AG04450 (cell line): ENCODE measurements around the gene RUFY1. TPM values are rescaled to one million over a fixed set of nuclear protein-coding genes. Genes with fewer than 3 reads are reported as not detected.

Experiments used
- CTCF ChIA-PET: fragments of 300-600, 350-600 bp; formaldehyde crosslinking; extraction: SDS; loops from one replicate; lab custom pipeline; 2022; ENCODE audit warnings: antibody characterized with exemption, inconsistent platforms; lab: Charles Lee
- POLR2A ChIA-PET: fragments of 350-600 bp; formaldehyde crosslinking; extraction: SDS; loops from one replicate; lab custom pipeline; 2021; ENCODE audit warnings: antibody characterized with exemption, inconsistent platforms; lab: Yijun Ruan, JAX
- DNase-seq: peaks from one replicate; pipeline ENCODE4 v3.0.0-alpha.2; 2011; ENCODE audit warnings: low read depth, low spot score
- H3K27ac ChIP-seq: one replicate; pipeline ENCODE4 v1.5.1; 2012; ENCODE audit warnings: low read depth, low read length, control low read depth
- H3K27me3 ChIP-seq: one replicate; pipeline ENCODE4 v1.6.0; 2012; ENCODE audit warnings: low read length; ENCODE audit not compliant: control insufficient read depth, insufficient read depth
- H3K4me3 ChIP-seq: 2 replicates; pipeline ENCODE4 v1.5.1; 2011; ENCODE audit warnings: mild to moderate bottlenecking, low read depth, low read length, control low read depth
- H3K9me3 ChIP-seq: 2 replicates; pipeline ENCODE4 v1.5.1; 2012; ENCODE audit warnings: low read length; ENCODE audit not compliant: control insufficient read depth, insufficient read depth
- polyA plus RNA-seq: library from polyadenylated mRNA; depleted of rRNA; stranded (reverse); fragments of >200 nt; gene quantifications from 2 replicates; pipeline ENCODE4 v1.2.3, GENCODE V29; 2011
- TF ChIP-seq, protein P1 (sequence below): IDR thresholded peaks from 2 replicates; pipeline ENCODE4 v1.5.1; 2011; ENCODE audit warnings: low read depth, low read length, control low read depth, inconsistent platforms

RUFY1 gene
- polyA plus RNA-seq, 1 experiment = 31.1 TPM

DNA sequence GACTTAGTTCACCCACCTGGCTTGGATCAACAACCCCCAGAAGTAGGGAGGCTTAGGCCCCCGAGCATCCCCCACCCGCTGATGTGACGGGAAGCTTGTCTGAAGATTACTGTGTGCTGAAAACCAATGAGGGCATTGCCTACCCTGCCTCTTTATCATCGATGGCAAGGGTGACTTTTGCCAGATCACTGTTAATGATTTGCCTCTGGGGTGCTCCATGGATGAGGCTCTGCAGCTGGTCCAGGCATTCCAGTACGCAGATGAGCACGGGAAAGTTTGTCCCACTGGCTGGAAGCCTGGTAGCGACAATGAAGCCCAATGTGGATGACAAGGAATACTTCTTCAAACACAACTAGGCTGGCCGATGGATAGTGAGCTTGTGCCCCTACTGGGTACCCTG, 22.0 kb downstream of the RUFY1 start:
- Histone ChIP-seq H3K27me3 (no peaks in the 10 kb centered on the region), H3K27ac (no peak overlapping the region), H3K4me3 (no peak overlapping the region), H3K9me3 (no peaks in the 10 kb centered on the region)
- TF ChIP-seq, protein P1, sequence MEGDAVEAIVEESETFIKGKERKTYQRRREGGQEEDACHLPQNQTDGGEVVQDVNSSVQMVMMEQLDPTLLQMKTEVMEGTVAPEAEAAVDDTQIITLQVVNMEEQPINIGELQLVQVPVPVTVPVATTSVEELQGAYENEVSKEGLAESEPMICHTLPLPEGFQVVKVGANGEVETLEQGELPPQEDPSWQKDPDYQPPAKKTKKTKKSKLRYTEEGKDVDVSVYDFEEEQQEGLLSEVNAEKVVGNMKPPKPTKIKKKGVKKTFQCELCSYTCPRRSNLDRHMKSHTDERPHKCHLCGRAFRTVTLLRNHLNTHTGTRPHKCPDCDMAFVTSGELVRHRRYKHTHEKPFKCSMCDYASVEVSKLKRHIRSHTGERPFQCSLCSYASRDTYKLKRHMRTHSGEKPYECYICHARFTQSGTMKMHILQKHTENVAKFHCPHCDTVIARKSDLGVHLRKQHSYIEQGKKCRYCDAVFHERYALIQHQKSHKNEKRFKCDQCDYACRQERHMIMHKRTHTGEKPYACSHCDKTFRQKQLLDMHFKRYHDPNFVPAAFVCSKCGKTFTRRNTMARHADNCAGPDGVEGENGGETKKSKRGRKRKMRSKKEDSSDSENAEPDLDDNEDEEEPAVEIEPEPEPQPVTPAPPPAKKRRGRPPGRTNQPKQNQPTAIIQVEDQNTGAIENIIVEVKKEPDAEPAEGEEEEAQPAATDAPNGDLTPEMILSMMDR = no peak
- ChIA-PET POLR2A (no interaction called here), CTCF (interaction anchor here (0.6 kb wide), 1 partner anchor 1665 kb away, joined by 3 read pairs; no protein-coding TSS in a partner anchor)
- DNase-seq = no peak

DNA sequence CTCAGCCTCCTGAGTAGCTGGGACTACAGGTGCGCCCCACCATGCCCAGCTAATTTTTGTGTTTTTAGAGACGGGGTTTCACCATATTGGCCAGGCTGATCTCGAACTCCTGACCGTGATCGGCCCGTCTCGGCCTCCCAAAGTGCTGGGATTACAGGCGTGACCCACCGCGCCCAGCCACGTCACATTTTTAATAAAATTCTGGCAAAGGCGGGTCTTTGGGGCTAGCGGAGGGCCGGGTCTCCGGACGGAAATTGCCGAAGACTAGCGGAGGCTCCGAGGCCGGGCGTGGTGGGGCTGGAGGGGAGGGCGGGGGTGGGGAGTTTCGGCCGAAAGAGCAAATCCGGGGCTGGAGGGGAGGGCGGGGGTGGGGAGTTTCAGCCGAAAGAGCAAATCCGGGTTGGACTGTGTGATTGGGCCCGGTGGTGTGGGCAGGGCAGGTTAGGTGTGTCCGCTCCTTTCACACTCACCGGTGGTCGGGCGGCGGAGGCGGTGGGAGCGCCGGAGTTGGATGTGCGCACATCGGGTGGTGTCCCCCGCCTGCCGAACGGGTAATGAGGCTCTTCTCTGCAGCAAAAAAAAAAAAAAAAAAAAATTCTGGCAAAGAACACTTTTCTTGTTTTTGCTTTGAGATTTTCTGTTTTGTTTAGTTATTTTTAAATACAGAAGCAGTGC, 27.1 kb downstream of the RUFY1 start:
- ChIA-PET CTCF (no interaction called here), POLR2A (no interaction called here)
- no peak overlapping the region for H3K27ac ChIP-seq
- TF ChIP-seq, protein P1 = no peak
- H3K27me3 ChIP-seq = no peaks in the 10 kb centered on the region
- no peaks in the 10 kb centered on the region for H3K9me3 ChIP-seq
- DNase-seq = no peak
- no peak overlapping the region for H3K4me3 ChIP-seq

DNA sequence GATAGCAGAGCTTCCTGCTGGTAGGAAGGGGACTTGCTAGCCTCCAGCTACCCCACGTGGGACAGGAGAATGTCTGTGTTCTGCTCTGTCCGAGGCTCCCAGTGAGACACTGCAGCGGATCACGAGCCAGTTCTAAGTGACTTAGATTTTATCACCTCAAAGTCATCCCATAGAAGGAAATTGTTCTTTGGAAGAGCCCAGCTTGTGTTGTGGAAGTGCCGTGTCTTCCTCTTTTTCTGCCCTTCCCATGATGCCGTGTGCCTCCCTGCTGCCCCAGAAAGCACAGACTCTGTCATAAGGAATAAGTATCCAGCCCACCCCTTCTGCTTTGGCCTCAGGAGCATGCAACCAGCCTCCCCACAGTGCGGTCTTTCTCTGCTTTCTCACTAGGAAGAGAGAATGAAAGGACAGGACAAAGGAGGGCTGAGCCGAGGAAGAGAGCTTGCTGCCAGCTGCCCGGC, 35.6 kb downstream of the RUFY1 start:
- CTCF ChIA-PET = no interaction called here
- Histone ChIP-seq H3K27ac (no peak overlapping the region), H3K9me3 (no peaks in the 10 kb centered on the region), H3K27me3 (no peaks in the 10 kb centered on the region), H3K4me3 (no peak overlapping the region)
- TF ChIP-seq, protein P1 = no peak
- no peak for DNase-seq
- POLR2A ChIA-PET = no interaction called here

DNA sequence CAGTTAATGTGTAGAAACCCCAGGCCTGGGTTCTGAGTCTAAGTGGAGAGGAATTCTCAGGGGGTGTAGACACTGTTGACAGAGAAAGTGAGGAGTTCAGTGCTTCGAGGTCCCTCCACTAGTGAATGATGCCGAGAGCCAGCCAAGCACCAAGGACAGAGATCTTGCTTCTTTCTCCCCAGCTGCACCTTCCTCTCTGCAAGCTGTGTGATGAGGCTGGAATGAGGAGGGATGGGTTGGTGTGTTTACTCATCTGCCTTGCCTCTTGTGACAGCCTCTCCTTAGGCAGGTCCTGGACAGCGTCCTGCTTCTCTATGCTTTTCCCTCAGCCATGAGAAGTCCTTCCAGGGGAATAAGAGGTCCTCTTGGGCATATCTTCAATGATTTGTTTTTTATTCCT, 37.8 kb downstream of the RUFY1 start:
- DNase-seq = no peak
- ChIA-PET POLR2A (interaction anchor here (0.7 kb wide), 1 partner anchor 35 kb away, joined by 4 read pairs; the partner anchor contains the start of gene HNRNPH1), CTCF (no interaction called here)
- Histone ChIP-seq H3K27me3 (no peaks in the 10 kb centered on the region), H3K4me3 (no peak overlapping the region), H3K27ac (no peak overlapping the region), H3K9me3 (no peaks in the 10 kb centered on the region)
- TF ChIP-seq, protein P1 = no peak

DNA sequence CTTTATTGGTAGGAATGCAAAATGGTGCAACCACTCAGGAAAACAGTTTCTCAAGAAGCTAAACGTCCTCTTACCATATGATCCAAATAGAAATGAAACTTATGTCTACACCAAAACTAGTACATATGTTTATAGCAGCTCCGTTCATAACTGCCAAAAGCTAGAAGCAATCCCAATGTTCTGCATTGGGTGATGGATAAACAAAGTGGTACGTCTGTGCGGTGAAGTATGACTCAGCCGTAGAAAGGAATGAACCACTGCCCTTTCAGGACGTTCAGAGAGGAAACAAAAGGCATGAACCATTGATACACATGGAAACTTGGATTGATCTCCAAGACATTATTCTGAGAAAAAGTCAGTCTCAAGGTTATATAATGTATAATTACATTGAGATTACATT, 45.6 kb downstream of the RUFY1 start:
- H3K4me3 ChIP-seq = no peak overlapping the region
- H3K9me3 ChIP-seq = peaks cover 4% of the 10 kb centered on the region; the same call in 1 of the 2 replicates
- TF ChIP-seq, protein P1 = no peak
- peak; percentile 36 for DNase-seq
- H3K27me3 ChIP-seq = no peaks in the 10 kb centered on the region
- ChIA-PET CTCF (no interaction called here), POLR2A (interaction anchor here (0.8 to 1.0 kb wide), 3 partner anchors 10 to 15 kb away, joined by 3 to 4 read pairs (median 3); no protein-coding TSS in a partner anchor)
- peak overlapping the region; percentile 31 for H3K27ac ChIP-seq
